Vagina (tissue), 2 donors: ENCODE results near the gene TAMALIN.

ENCODE experiments used
- CTCF ChIP-seq, 3 experiments: fragments of 450-650 bp in 2 of 3; fragments of 200-600 bp in 1 of 3; sonication (generic) in 1 of 3; IDR thresholded peaks; one replicate each; pipeline ENCODE4 v1.5.1; 2017 to 2019; ENCODE audit warnings: antibody characterized with exemption in 3 of 3, mild to moderate bottlenecking in 2 of 3, moderate library complexity in 2 of 3
- POLR2A ChIP-seq, 2 donors: fragments of 450-650 bp; IDR thresholded peaks; one replicate each; pipeline ENCODE4 v1.6.1; 2017; ENCODE audit warnings: antibody characterized with exemption in 2 of 2, mild to moderate bottlenecking in 2 of 2, moderate library complexity in 2 of 2
- POLR2AphosphoS5 ChIP-seq, 2 donors: sonication (generic); formaldehyde crosslinking; IDR thresholded peaks; one replicate each; pipeline ENCODE4 v1.9.0; 2017; ENCODE audit warnings: antibody characterized with exemption in 2 of 2, mild to moderate bottlenecking in 2 of 2, low read depth in 1 of 2; ENCODE audit not compliant: insufficient read depth in 1 of 2

- no peak for TF ChIP-seq CTCF (IDR thresholded peaks at IDR 0.05)
- peak; percentile 90 to 93 for TF ChIP-seq POLR2AphosphoS5 (IDR thresholded peaks at IDR 0.05; ENCODE audit: insufficient read depth in 1 of 2, low read depth in 1 of 2)
- TF ChIP-seq POLR2A (IDR thresholded peaks at IDR 0.05) = peak; percentile 48 to 93
Measured at GRCh38 chr12:52032804-52033445, 26.2 kb downstream of the TAMALIN start.
